Gastroesophageal sphincter (tissue), 4 donors: ENCODE data around the gene NCR3LG1. TPM values are rescaled to one million over a fixed set of nuclear protein-coding genes. Genes with fewer than 3 reads are reported as not detected.

Source experiments
- ATAC-seq: fragments of 150-250 bp; one replicate; pipeline ENCODE4 v1.9.1; 2016; ENCODE audit warnings: mild to moderate bottlenecking, moderate library complexity
- H3K27ac ChIP-seq, 4 donors: fragments of 200-600 bp; sonication (generic) in 3 of 4; 1 replicate in 3 of 4; 2 replicates in 1 of 4; pipeline ENCODE4 v1.5.1; 2016 to 2019
- H3K27me3 ChIP-seq: fragments of 200-600 bp; sonication (generic); one replicate; pipeline ENCODE4 v1.5.1; 2019
- H3K36me3 ChIP-seq, 2 donors: fragments of 200-600 bp; sonication (generic); one replicate each; pipeline ENCODE4 v1.5.1; 2019; ENCODE audit warnings: control low read depth in 1 of 2
- H3K4me1 ChIP-seq, 3 donors: fragments of 200-600 bp; sonication (generic); 1 replicate in 2 of 3; 2 replicates in 1 of 3; pipeline ENCODE4 v1.5.1; 2016 to 2019; ENCODE audit warnings: control low read depth in 2 of 3
- H3K4me3 ChIP-seq, 2 donors: fragments of 200-600 bp; sonication (generic); one replicate each; pipeline ENCODE4 v1.5.1; 2019; ENCODE audit warnings: mild to moderate bottlenecking in 1 of 2, moderate library complexity in 1 of 2
- H3K9me3 ChIP-seq, 3 donors: fragments of 200-600 bp; sonication (generic); one replicate each; pipeline ENCODE4 v1.5.1; 2017 to 2019; ENCODE audit warnings: control low read depth in 2 of 3
- CTCF ChIP-seq, 4 experiments: fragments of 200-600 bp in 2 of 4; fragments of 450-650 bp in 2 of 4; sonication (generic) in 1 of 4; IDR thresholded peaks; one replicate each; pipeline ENCODE4 v1.5.1; 2017 to 2019; ENCODE audit warnings: antibody characterized with exemption in 4 of 4, mild to moderate bottlenecking in 2 of 4, moderate library complexity in 2 of 4
- EP300 ChIP-seq: sonication (generic); formaldehyde crosslinking; IDR thresholded peaks from one replicate; pipeline ENCODE4 v1.6.1; 2017; ENCODE audit warnings: antibody characterized with exemption, mild to moderate bottlenecking
- POLR2A ChIP-seq, 2 donors: fragments of 450-650 bp; IDR thresholded peaks; one replicate each; pipeline ENCODE4 v1.6.1; 2017; ENCODE audit warnings: antibody characterized with exemption in 2 of 2, mild to moderate bottlenecking in 2 of 2, moderate library complexity in 1 of 2
- POLR2AphosphoS5 ChIP-seq: sonication (generic); formaldehyde crosslinking; IDR thresholded peaks from one replicate; pipeline ENCODE4 v1.6.1; 2017; ENCODE audit warnings: antibody characterized with exemption
- WGBS, 2 donors: methylation state at CpG; one replicate each; pipeline ENCODE4 v1.1.5; 2018; ENCODE audit warnings: low coverage in 1 of 2; 5-methylcytosine and 5-hydroxymethylcytosine counted together
- total RNA-seq, 4 donors: library from RNA; depleted of rRNA; stranded (reverse); fragments of >200 nt; gene quantifications; one replicate each; pipeline ENCODE4 v1.1.0, GENCODE V29; 2016

The NCR3LG1 gene
- total RNA-seq, 4 donors from 2014 or later: 2.7 to 4.7 (median 3.9) TPM

DNA sequence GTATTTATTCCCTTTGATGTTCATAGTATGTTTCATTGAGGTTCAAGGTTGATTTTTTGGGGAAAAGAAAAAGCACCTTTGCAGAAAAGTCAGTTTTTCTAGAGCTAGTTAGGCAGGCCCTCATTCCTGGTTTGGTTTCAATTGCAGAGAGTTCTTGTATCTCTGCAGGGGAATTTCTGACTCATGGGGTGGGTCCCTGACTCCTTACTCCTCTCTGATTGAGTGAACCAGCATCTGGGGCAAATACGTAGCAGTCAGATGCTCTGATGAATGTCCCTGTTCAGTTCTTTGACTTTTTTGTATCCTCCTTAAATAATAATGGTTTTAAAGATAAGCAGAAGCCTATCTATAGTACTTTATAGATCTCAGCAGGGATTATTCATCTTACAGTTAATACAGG is 7.7 kb upstream of the NCR3LG1 start:
- WGBS, 2 donors: 40 to 67% methylated on average over 1 of the region's 1 CpG
- no peak for ATAC-seq
- H3K9me3 ChIP-seq: no peaks in the 10 kb centered on the region
- H3K4me1 ChIP-seq: no peaks in the 10 kb centered on the region
- no peaks in the 10 kb centered on the region for H3K27me3 ChIP-seq
- no peak overlapping the region for H3K4me3 ChIP-seq
- H3K36me3 ChIP-seq: no peaks in the 10 kb centered on the region
- TF ChIP-seq EP300: no peak
- TF ChIP-seq POLR2AphosphoS5: no peak
- TF ChIP-seq CTCF (IDR thresholded peaks at IDR 0.05): no peak
- TF ChIP-seq POLR2A (IDR thresholded peaks at IDR 0.05): no peak
- no peak overlapping the region for H3K27ac ChIP-seq

GRCh38 chr11:17347676-17348075 is 3.9 kb upstream of the NCR3LG1 start:
- 60 to 77% methylated on average over 1 of the region's 1 CpG for WGBS, 2 donors
- Histone ChIP-seq H3K4me3 (no peak overlapping the region), H3K4me1 (peaks cover 0 to 16% (median 0%) of the 10 kb centered on the region in 3 donors), H3K36me3 (no peaks in the 10 kb centered on the region), H3K27ac (no peak overlapping the region), H3K27me3 (no peaks in the 10 kb centered on the region), H3K9me3 (no peaks in the 10 kb centered on the region)
- TF ChIP-seq POLR2A (IDR thresholded peaks at IDR 0.05) (no peak), CTCF (IDR thresholded peaks at IDR 0.05) (no peak), POLR2AphosphoS5 (no peak), EP300 (no peak)
- ATAC-seq: no peak

- no peak overlapping the region for H3K4me3 ChIP-seq
- no peaks in the 10 kb centered on the region for H3K27me3 ChIP-seq
- H3K9me3 ChIP-seq: no peaks in the 10 kb centered on the region
- H3K36me3 ChIP-seq: no peaks in the 10 kb centered on the region
- no peak for TF ChIP-seq POLR2A (IDR thresholded peaks at IDR 0.05)
- no peak for TF ChIP-seq EP300
- TF ChIP-seq POLR2AphosphoS5: no peak
- no peak for TF ChIP-seq CTCF (IDR thresholded peaks at IDR 0.05)
- no peak for ATAC-seq
- peak overlapping the region in 2 of 4 donors; percentile 90 to 91 for H3K27ac ChIP-seq
- 91 to 93% methylated on average over 4 to 7 of the region's 7 CpGs for WGBS, 2 donors
- H3K4me1 ChIP-seq: peaks cover 0 to 30% (median 4%) of the 10 kb centered on the region in 3 donors
Observed at GRCh38 chr11:17350455-17351171, 987 bp upstream of the NCR3LG1 start.

GRCh38 chr11:17351172-17351509 is 459 bp upstream of the NCR3LG1 start:
- H3K27ac ChIP-seq: peak overlapping the region in 3 of 4 donors; percentile 90 to 91 (median 90)

More at GRCh38 chr11:17351172-17351509, 459 bp upstream of the NCR3LG1 start:
- no peak for ATAC-seq
- Histone ChIP-seq H3K27me3 (no peaks in the 10 kb centered on the region), H3K4me3 (peak overlapping the region; percentile 63 to 75), H3K9me3 (no peaks in the 10 kb centered on the region), H3K36me3 (no peaks in the 10 kb centered on the region), H3K4me1 (peaks cover 0 to 30% (median 4%) of the 10 kb centered on the region in 3 donors)
- TF ChIP-seq CTCF (IDR thresholded peaks at IDR 0.05): peak in 1 of 4 experiments; percentile 21
- no peak for TF ChIP-seq POLR2A (IDR thresholded peaks at IDR 0.05)
- WGBS, 2 donors: 27 to 29% methylated on average over 7 to 12 of the region's 12 CpGs
